HG03439 (cell line): ENCODE data around the gene VPS13D.
"Not testable (repeated sequence)": the region's sequence is repeated elsewhere in the genome, so short reads cannot be mapped to it uniquely, and the experiment has no call there.

Experiments used
- ATAC-seq: cut with Tn5 transposase; IDR thresholded peaks from one replicate; pipeline ENCODE4 v1.9.1; 2021; ENCODE audit warnings: mild to moderate bottlenecking, moderate library complexity; ENCODE audit not compliant: unreplicated experiment

VPS13D gene

DNA sequence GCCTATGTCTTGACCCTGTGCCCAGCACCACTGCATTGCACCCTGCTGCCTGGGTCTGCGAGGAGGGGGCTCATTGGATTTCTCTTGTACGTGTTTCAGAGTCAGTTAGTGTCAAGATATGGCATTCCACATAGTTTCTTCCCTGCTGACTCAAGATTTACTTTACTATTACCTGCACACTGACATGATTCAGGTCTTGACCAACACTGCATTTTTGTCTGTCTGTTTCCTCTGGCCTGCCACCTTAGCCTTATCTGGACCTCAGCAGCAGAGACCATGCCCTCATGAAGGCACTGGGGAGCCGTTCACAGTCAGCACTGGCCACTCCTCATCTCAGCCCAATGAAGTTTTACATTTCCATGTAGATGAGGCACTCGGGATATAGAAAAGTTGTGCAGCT is 232.8 kb downstream of the VPS13D start:
- ATAC-seq, result no peak

DNA sequence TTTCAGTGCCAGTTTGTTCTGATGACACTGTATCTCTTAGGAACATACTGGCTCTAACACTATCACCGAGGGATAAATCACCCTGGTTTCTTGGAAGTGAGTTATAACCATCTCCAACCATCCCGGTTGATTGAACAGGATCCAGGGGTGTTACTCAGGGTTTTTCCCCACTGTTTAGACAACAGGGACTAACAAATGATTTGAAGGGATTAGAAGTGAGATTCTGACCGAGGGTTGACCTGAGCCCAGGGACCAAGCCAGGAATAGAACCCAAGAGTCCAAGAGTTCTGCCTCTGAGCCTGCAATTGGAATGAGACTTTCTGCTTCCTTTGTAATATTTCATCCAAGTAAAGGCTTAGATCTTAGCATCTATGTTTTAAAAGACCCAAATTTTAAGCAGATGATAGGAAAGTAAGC is 234.2 kb downstream of the VPS13D start:
- no peak for ATAC-seq

DNA sequence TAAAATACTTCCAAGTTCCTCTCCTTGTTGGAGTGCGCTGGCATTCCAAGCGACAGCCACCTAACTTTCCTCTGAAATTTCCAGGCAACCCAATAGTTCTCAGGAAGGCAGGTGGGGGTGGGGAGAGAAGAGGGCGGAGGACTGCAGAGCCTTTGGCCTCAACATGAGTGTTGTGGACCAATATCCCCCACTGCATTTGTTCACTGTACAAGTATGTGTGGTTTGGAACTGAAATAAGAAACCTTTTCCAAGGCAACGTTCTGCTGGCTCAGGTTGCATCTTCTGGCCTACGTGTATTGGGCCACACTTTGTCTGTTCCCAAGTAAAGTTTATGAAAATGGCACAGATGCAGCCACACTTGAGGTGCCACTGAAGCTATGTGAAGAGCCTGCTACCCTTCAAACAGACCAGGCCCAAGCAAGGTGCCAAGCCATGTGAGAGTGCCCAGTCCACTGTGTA is 234.8 kb downstream of the VPS13D start:
- no peak for ATAC-seq

DNA sequence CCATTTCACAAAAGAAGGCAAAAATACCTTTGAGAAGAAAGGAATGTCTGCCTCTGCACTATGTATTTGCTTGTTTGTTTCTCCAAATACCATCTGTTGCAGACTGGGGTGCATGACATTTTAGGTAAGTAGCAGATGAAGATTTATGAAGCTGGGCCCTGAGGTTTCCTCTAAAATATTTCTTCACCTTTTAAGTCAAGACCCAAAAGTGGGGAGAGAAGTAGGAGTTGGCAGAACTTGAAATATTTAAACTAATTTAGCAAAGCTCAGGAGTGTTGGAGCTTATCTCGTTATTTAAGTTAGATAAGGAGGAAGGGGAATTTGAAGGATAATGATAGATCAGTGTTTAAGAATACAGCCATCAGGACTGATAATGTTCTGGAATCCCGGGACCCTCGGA is 235.3 kb downstream of the VPS13D start:
- ATAC-seq, result no peak

DNA sequence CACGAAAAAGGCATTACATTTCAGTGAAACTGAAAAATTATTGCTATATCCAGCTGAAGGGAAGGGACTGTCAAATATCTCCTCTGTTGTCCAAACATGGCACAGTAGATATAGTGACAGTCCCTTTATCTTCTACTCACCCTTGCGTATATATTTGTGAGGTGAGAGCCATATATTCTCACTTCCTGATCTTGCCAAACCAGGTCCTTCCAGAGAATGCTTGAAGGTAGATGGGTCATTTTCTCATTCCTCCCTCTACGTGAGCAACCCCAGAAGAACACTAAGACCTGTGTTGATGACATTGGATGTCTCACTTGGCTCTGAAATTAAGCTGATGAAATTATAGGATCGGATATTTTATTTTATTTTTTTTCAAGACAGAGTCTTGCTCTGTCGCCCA is 237.0 kb downstream of the VPS13D start:
- no peak for ATAC-seq

DNA sequence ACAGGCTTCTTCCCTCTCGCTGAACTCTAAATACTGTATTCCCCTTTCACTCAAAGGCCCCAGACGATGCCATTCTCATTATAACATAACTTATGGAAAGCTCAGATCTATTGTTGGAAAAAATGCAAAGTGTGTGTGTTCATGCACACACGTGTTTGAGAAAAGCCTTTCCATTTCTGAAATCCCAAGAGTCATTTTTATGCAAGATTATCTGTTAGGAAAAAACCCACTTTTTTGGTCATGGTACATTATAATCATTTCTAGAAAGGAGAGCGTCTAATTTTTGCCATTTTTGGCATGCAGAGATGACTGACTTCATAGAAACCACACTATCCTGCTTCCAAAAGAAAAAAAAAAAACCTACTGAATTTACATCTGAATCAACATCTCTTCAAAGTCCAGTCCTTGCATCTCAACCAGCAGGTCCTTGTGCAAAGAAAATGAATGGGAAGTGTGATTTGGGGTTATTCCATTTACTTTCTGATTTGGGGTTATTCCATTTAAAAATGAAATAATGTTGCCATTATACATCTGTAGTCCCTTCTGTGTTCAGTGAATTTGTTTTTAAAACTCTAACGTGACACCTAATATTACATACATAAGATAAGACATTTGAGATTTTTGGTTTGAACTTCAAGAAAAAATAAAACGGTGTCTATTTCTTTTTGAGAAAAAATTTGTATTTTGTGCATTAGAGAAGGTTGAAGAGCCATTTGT is 237.9 kb downstream of the VPS13D start:
- ATAC-seq, result no peak

DNA sequence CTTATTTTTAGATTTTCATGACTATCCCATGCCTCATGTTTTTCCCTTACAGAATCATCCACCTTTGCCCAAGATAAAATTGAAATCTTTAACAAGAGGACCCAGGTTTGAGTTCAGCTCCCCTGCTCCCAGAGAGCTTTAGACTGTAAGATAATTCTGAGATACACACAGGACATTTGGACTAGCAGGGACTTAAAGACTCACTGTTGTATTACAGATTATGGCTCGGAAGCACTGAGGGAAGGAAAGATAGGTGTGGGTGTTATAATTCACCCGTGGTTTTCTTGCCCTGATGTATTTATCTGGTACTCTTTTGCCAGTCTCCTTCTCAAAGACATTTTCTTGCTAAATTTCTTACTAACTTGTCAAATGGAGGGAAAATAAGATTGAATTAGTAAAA is 238.5 kb downstream of the VPS13D start:
- ATAC-seq, result no peak

DNA sequence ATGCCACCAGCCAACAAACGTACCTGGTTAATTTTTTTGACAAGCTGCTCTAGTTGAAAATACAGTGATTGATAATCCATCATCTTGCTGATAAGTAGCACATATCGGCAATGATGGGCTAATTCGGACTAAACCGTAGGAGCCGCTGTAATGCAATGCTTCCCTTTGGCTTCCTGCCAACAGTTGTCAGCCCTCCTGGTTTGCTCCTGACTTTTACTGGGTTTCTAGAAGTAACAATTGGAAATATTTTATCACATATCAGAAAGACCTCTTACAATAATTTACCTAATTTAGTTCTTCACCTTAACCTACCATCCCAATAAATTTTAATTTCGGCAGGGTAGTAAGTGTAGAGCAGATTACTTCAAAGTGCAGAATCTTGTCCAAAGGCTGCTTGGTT is 239.7 kb downstream of the VPS13D start:
- ATAC-seq, result no peak

DNA sequence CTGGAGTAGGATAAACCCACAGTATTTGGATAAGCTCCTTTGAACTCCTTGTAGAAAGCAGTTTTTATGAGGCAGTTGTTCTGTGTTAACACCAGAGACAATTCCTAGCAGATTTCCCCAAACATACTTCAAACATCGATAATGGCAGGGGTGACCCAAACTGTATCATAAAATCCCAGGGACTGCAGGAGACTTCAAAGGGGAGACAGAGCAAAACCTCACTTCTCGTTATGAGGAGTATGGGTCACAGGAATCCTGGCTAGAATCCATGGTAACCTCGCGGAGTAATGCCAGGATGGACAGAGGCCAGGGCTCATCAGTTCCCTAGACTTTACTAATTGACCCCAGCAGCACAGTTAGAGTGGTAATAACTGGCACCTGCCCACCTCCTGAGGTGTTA is 240.2 kb downstream of the VPS13D start:
- no peak for ATAC-seq

DNA sequence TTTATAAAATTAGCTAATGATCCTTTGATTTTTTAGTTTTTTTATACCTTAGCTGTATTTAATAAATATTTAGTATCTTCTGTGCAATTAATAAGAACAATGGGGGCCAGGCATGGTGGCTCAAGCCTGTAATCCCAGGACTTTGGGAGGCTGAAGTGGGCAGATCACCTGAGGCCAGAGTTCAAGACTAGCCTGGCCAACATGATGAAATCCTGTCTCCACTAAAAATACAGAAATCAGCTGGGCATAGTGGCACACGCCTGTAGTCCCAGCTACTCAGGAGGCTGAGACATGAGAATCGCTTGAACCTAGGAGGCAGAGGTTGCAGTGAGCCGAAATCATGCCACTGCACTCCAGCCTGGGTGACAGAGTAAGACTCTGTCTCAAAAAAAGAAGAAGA is 241.1 kb downstream of the VPS13D start:
- ATAC-seq, result not testable (repeated sequence)

DNA sequence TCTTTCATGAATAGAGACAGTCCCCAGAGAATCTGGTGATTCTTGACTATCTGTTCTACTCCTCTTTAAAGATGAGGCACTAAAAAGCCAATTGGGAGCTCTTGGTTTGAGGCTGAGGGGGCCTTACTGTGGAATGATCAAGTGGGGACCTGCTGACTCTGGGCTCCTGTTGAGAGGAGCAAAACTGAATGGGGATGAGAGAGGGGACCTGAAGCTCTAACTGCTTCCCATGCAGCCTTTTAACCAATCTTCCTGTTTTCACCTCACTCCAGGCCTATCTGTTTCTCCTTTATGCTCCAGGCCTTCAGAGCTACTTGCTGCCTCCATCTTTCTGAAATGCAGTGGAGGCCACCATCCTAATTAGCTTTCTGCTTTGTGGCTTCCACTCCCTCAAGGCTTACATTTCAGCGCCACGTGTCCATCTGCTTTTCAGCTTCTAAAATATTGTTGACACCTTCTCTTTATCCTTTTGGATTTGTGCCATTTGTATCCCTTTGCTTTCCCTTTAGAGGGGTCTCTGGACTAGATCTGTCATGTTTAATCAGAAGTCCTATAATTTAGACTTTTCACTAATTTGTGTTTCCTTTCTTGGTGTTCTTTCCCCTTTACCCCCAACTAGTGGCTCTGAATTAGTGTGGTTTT is 242.4 kb downstream of the VPS13D start:
- no peak for ATAC-seq

DNA sequence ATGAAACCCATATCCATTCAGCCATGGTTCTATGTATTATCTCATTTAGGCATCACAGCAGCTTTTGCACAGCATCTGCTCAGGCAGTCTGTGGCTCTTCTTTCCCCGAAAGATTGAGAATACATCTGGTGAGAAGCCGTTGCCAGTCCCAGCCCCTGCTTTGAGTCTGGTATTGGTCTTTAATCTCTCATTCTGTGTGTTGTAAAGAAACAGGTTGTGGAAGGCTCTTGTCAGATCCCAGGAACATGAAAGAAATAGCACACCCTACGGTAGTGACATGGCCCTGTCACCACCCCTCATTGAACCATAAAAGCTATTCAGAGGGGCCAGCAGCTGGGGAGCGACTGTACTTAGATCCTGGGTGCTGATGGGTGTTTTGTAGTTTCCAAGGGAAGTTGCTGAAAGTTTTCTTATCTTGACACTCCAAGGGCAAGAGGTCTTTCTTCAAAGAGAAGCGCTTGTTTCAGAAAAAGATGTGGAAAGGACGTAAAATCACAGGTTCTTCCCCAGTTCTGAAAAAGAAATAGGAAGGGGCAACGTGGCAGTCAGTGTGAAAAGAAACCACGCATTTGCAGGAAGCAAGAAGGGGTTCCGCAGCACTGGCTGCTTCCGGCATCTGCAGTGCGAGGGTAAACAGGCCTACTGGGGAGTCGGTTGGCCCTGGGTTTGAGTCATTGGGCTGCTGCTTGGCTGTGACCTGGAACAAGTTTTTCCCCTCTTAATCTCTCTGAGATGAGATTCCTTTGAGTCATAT is 243.1 kb downstream of the VPS13D start:
- ATAC-seq, result no peak

DNA sequence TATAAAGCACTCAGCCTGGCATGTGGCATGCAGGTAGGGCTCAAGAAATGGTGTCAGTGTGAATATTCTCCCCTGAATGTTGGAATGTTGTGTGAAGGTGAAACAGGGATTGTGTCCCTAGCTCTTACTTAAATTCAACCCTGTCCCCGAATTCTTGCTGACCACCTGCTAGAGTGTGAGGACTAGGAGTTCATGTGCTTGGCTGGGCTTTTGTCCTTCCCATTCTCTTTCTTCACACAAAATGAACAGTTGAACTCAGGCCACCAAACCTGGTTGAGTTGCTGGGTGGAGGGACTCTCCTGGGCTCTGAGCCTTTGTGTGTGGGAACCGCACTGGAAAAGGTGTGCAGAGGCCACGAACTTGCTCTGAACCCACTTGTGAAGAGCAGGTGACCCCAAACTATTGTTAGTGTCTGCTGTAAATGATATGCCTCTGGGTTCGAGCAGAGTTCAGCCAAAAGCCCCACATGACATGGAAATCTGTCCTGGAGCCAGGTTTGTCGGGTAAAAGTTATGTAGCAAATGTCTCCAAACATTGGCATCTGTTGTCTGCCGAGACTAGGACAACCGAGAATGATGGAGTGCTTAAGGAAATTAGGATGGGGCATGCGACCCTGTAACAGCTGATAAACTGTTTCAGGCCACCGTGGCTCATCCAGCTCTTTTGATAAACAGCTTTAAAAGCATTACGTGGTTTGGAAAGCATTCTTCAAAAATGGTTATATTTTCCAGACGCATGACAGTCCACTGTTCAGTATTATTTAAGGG is 243.9 kb downstream of the VPS13D start:
- ATAC-seq, result no peak

DNA sequence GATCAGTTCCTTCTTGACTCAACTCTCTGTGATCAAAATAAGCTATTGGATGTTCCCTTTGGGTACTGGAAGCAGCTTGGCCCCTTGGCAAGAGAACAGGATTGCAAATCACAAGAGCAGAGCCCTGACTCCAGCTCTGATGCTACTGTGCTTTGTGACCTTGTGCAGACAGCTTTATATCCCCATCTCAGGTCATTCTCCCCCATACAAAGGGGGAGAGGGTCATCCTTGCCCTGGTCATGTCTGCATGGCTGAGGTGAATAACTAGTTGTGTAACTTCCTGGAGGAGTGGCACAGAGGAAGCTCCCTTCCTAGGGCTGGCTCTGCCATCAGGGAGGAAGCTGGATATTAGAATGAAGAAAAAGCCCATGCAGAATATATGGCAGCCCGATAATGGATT is 245.3 kb downstream of the VPS13D start:
- ATAC-seq, result no peak

DNA sequence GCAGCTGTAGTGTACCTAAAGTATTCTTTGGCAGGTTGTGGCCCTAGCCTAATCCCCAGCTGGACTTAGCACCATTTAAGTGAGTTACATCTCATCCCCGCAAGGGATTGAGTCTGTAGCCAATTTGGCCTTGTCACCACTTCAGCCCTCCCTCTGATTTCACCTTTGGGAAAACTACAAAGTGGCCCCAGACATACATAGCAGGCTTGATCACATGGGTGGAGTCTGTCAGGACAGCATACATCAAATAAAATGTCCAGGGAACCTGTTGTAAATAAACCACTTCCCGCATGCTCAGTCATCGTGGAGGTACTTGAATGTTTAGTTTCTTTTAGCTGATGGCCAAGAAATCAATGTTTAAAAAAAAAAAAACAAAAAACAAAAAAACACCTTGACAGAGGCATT is 245.7 kb downstream of the VPS13D start:
- no peak for ATAC-seq

DNA sequence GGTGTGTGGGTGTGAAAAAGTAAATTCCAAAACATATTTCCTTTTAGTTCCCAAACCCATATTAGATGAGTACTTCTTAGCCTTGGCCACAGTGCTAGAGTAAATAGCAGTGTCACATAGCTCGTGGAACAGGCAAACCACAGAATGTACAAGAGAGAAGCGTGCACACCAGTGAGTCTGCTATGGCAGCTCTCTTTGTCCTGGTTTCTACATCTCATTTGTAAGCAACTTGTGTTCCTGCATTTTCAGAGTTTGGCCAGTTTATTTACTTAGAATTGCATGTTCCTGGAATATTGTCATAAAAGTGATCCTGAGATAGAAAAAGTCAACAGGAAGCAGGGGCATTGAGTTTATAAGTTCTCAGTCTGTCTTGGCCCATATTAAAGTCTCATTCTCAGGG is 246.1 kb downstream of the VPS13D start:
- ATAC-seq, result no peak

DNA sequence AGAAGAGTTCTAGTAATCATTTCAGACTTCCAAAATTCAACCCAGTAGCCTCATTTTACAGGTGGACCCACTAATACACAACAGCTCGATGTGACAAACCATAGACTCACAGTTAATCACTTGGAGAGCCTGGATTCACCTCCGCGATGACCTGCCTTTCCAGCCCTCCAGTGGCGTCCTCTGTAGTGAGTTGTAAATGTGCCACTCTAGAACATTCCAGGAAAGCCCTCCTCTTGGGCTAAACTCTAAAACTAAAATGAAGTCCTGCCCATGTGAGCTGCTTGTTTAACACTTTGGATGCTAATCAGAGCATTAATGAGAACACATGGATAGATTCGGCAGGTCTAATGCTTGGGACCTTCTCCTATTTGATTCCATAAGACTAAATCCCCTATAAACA is 247.5 kb downstream of the VPS13D start:
- no peak for ATAC-seq

DNA sequence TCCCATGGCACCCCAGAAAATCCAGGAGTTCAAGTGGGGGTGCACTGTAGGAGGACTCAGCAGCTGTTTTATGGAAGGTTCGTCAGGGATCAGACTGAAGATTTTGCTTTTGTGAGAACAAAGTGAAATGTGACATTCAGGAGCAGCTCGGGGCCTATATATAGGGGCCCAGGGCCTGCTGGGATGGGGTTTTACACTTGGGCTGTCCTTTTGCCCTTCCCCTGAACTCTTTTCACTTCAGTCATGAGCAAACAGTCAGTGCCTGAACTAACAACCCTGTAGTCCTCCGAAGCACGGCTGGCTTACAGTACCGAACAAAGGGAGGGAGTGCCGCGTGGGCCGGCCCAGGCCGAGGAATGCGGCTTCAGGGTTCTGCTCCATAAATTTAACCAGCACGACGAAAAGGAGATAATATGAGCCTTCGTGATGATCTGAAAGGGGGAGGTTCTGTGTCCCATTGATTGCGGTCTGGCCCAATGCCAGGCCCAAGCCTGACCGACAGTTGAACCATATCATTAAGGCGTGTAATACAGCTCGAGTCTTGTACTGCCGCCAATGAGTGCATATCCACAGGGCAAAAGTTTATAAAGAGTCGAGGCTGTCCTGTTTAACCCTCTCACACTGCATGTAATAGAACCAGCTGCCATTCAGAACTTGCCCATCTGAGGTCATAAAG is 248.2 kb downstream of the VPS13D start:
- no peak for ATAC-seq

DNA sequence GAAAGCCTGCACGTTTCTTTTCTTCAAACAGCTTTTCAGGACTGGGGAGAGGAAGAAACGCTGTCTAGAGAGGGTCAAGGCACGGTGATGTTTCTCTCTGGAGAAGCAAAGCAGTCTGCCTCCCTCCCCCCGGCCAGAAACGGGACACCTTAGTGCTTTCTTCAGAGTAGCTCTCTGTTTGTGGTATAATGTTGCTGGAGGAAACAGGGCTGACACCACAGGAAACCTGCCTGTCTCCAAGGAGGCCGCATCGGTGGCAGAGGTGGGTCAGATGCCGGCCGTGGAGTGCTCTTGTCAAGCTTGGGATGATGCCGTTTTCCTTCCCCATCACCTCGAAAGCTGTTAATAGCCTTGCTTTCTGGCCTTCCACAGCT is 248.8 kb downstream of the VPS13D start:
- ATAC-seq, result no peak

DNA sequence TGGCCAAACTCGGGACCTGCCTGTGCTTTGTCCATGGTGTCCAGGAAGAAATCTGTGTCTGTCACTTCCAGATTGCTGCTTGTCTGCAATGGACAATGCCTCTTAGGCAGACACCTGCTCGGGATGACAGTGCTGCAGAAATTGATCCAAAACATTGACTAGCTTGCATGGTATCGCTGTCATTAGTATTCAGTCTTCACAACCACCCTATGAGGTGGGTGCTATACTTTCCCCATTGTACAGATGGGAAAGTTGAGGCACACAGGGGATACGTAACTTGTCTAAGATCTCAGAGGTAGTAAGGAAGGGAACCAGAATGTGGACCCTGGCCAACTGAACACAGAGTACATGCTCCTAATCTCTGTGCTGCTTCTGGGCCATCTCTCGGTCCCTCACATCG is 249.5 kb downstream of the VPS13D start:
- ATAC-seq, result no peak

DNA sequence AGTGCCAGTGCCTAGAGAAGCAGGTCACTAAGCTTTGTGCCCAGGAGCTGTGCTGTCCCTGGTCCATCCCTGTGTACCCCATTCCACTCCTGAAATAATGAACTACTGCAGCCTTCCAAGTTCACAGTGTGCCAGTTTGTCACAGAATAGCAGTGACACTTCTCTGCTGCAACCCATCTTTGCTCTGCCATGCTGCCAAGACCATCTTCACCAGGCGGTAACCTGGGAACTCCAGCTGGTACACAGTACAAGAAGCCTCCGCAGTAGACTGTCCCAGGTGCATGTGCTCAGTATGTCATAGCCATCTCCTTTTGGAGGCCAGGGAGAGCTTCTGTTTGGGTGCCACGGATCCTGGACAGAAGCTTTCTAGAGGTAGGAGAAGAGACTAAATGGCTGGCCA is 250.2 kb downstream of the VPS13D start:
- no peak for ATAC-seq
